HG03575 (cell line): ENCODE data around the gene RBPJ.
"Not testable (repeated sequence)": the region's sequence is repeated elsewhere in the genome, so short reads cannot be mapped to it uniquely, and the experiment has no call there.

Experiments used
- ATAC-seq: cut with Tn5 transposase; IDR thresholded peaks from one replicate; pipeline ENCODE4 v1.9.1; 2021; ENCODE audit not compliant: unreplicated experiment, insufficient number of reproducible peaks, low FRiP score; ENCODE audit errors: extremely low read depth

Gene RBPJ

DNA sequence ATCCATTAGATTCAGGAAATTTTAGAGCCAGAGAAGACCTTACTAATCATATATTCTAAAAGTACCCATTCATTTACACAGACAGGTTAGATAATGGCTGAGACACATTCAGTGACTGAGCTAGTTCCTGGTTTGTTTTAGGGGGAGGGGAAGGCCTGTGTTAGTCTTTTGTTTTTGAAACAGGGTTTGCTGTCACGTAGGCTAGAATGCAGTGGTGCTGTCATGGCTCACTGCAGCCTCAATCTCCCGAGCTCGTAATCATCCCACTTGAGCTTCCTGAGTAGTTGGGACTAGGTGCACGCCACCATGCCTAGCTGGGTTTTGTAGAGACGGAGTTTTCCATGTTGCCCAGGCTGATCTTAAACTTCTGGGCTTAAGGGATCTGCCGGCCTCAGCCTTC lies 10.1 kb downstream of the RBPJ start:
- no peak for ATAC-seq

DNA sequence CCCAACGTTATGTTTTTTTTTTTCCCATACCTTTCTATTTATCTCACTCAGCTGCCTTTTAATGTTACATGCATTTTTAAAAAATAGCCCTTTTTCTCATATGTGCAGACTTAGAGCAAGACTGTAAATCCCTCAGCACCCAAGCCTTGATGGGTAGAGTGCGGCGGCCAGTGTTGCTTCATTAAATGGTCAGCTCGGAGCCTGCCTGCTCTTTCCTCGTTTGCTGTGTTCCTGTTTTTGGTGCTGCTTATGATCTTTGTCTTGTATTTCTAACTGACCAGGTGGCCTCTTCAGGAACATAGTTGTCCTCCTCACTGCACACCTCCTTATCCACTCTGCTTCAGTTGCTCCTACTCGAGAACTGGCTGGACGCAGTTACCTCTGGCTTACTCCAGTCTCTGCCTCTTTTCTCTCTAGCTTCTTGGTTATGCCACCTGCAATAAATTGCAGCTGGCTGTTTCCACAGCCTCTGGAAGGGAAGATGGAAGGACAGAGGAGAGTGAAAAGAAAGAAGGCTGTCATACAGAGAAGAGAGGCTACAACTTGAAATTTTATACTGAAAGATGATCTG lies 10.7 kb downstream of the RBPJ start:
- no peak for ATAC-seq

GRCh38 chr4:26334366-26334765 lies 13.6 kb downstream of the RBPJ start:
- no peak for ATAC-seq

GRCh38 chr4:26337612-26338011 lies 16.8 kb downstream of the RBPJ start:
- no peak for ATAC-seq

DNA sequence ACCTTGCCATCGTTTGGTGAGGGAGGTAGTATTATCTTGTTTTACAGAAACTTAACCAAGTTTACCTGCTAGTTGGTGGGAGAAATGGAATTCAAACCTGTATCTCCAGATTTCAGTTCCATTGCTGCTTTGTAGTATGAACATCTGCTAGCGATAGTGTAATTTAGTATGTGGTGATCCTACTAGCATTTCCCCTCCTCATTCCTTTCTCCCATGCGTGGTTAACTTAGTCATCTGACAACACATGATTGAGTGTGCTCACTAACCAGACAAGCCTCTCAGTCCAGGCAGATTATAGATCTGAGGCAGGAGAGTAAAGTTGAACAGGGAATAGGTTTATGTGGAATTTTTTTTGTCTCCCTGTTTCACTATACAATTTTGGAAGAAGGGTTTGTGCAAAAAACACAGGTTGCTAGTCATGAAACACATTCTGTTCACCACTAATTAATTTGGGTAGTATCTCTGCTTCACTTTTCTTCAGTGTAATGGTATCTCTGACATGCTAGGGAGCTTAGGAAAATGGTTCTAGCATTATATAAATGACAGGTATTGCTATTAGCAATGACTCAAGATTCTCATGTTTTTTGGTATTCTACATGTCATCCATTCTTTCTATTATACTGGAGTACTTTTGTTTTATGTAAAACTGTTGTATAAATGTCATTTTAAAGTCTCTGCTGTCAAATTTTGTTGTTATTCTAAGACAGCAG lies 21.7 kb downstream of the RBPJ start:
- ATAC-seq = no peak

DNA sequence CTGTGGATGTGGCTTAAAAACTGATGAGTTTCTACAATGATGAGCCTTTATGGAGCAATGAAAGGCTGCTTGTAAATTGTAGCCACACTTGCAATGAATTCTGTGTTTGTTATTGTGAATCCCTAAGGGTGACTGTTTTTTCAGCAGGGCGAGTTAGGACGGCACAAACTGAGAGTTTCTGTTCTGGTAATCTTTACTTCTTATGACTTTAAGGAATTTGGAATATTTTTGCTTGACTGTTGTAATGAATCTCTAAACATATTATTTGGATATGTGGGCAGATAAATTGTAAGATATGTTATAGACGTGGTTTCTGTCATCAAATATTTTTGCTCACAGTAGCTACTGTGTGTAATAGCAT lies 22.2 kb downstream of the RBPJ start:
- no peak for ATAC-seq

DNA sequence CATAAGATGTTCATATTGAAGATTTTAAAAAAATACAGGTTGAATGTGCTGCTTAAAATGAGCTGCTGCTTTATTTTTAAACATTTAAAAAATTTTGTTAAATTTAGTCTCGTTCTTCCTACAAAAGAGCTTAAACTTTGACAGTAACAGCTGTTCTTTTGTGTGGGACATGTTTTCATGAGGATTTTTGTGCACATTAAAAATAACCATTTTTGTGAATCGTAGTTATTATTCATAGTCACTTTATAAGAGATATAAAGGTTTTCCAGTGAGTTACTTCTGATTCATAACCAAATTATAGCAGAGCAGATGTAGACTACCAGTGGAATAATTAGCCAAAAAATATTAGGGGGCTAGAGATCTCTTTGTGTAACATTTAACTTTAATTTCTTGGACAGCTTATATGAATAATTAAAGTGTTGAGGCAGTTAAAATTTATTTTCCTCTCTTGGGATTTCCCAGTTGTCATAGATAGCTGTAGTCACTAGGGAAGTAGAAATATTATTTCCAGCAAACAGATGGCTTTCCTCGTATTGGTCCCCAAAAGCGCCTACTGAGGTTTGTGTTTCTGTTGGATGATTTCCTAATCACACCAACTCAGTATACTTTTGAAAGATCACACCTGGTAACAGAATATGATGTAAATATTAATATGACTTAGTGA lies 24.2 kb downstream of the RBPJ start:
- ATAC-seq = no peak

DNA sequence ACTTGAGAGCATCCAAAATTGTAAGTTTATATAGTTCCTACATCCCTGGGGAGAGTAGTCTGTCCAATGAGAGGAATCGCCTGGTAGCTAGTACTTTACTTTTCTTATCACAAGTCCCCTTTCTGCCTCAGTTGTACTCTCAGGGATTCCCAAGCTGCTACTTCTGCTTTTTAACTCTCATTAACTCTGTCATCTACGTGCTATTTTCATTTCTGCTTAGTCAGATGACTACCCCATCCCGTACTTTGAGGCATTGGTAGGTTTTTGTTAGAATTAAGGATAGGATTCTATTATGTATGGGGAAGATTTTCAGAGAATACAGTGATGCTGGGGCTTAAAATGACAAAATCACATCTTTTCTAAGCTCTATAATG lies 24.7 kb downstream of the RBPJ start:
- ATAC-seq = no peak

DNA sequence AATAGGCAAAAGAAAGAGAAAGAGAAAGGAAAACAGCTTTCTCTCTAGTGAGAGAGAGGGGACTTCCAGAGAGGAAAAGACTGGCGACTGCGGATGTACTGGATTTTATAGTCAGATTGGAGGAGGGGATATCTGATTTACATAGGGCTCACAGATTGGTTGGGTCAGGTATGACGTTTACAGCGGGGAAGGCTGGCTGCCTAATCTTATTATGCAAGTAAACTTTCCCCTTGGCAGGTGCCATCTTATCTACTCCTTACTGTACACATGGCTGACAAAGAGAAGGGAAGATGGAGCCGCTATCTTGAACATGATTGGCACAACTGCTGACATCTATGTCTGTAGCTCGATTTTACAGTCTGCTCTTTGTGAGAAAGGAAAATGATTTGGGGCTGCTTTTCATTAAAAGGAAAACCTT lies 25.4 kb downstream of the RBPJ start:
- no peak for ATAC-seq

DNA sequence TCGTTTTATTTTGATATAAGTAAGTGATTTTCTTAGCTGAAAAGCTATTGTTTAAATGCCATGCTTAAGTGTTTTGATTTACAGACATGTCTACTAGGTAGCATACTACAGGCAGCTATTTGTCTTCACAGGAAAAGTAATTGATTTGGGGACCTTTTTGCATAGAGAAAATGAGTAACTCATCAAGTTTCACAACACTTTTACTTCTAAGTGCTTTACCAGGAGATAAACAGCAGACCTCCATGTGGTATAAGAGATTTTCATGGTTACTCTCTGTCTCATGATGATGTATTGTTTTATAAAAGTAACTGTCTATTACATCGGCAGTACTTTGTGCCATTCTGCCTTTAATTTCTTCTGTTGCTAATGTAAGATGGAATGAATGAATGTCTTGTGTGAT lies 28.7 kb downstream of the RBPJ start:
- no peak for ATAC-seq

- no peak for ATAC-seq
Measured at GRCh38 chr4:26351685-26352084, 30.9 kb downstream of the RBPJ start.

GRCh38 chr4:26354491-26354890 lies 33.7 kb downstream of the RBPJ start:
- ATAC-seq = no peak

DNA sequence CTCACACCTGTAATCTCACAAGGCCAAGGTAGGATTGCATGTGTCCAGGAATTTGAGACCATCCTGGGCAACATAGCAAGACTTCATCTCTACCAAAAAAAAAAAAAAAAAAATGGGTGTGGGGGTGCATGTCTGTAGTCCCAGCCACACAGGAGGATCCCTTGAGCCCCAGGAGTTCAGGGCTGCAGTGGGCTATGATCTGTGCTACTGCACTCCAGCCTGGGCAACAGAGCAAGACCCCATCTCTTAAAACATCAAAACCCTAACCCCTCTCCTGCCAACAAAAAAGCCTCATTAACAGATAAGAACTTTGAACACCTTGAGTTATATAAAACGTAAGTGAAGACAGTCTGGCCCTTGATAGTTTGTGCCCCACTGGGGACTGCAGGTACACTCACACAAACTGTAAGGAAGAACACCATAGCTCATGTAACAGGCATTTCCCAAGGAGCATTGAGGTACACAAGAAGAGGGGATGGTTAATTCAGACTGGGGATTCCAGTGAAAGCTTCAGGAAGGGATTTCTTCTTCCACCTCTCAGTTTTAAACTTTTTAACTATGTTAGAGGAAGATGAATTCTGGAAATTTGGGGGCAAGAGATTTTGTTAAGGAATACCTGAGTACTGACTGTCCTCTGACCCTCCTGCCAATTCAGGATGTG lies 34.7 kb downstream of the RBPJ start:
- ATAC-seq = no peak

GRCh38 chr4:26356081-26356501 lies 35.3 kb downstream of the RBPJ start:
- ATAC-seq = peak; percentile 56

DNA sequence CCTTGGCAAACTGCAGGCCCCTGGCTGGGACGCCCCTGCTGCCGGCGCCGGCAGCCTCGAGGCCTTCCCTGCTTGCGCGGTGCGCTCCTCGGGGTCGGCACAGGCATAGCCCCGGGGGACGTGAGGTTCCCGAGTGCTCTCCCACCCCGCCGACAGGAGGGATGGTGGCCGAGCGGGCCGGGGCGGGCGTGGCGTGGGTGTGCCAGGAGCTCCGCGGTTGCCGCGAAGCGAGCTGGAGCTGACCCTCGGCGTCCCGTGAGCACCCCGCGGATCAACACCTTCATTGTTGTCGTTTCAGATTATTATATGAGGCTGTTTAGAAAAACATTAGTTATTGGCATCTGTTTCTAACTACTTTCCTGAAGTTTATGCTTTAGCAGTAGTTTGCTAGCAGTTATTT lies 38.7 kb downstream of the RBPJ start:
- not testable (repeated sequence) for ATAC-seq

GRCh38 chr4:26360273-26360672 lies 39.5 kb downstream of the RBPJ start:
- ATAC-seq = no peak

DNA sequence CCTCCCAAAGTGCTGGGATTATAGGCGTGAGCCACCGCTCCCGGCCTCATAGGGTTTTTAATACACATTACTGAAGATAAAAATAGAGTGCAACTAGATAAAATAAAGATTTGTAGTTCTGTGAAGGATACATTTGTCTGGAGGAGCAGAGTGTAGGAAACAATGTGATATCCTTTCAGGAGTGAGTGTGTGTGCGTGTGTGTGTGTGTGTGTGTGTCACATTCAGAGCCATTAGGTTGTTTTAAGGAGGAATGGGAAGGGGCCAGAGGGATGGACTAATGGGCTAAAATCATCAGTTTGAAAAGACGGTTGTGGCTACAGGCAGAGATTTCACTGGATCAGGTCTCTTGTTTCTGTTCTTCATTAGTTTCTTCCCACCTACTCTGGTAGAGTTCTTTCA lies 40.0 kb downstream of the RBPJ start:
- no peak for ATAC-seq

DNA sequence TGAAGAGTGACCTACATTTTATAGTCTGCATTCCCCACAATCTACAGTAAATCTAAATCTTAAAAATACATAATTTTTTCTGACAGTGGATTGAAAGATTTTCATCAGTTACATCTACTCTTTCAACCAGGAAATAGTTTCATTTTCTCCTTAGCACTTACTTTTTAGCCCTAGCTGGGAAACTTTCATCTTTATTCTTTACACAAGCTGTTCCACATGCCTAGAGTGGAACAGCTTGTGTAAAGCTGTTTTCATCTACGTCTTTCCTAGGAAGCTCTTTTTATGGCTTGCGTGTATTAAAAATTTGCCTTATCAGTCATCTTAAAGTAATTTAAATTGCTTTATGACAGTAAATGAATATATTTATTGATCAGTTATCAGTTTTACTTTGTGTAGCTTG lies 40.5 kb downstream of the RBPJ start:
- no peak for ATAC-seq

DNA sequence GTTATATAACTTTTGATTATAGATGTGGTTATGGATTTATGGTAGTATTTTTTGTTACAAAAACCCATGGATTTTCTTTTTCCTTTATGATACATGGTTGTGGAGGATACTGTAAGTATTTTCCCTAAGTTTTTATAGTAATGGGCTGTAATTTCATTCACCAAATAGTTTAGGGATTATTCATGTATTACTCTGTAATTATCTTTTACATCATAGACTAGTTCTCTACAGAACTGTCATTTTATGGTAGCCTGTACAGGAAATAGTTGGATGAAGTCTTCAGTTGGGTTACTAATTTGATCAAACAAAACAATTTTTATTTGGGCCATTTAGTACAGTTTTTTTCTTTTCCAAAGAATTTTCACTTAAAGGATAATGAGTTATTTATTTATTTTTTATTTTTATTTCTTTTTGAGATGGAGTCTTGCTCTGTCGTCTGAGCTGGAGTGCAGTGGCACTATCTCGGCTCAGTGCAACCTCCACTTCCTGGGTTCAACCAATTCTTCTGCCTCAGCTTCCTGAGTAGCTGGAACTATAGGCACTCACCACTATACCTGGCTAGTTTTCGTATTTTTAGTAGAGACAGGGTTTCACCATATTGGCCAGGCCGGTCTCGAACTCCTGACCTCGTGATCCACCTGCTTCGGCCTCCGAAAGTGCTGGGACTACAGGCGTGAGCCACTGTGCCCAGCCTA lies 42.1 kb downstream of the RBPJ start:
- no peak for ATAC-seq
